Activated T-helper 17 cell treated with anti-CD3 and anti-CD28 coated beads, Interleukin-2, amount 50 U/mL, for 72 hours (primary cell): ENCODE data around the gene DIP2C. TPM values are rescaled to one million over a fixed set of nuclear protein-coding genes. Genes with fewer than 3 reads are reported as not detected.
A peak's percentile ranks its signal among the peaks of the same experiment; 100 is the strongest.
"Not testable (repeated sequence)": the region's sequence is repeated elsewhere in the genome, so short reads cannot be mapped to it uniquely, and the experiment has no call there.

ENCODE experiments used
- ATAC-seq: fragments of 150-1000 bp; cut with Tn5 transposase; replicated peaks from 2 replicates; pipeline ENCODE4 v1.10.0; 2021; ENCODE audit warnings: mild to moderate bottlenecking, moderate library complexity
- H3K27ac Mint-ChIP-seq: one replicate; pipeline ENCODE4 v1.8.0; 2022; ENCODE audit warnings: mixed read lengths
- H3K27me3 Mint-ChIP-seq: one replicate; pipeline ENCODE4 v1.8.0; 2022; ENCODE audit warnings: mixed read lengths
- H3K36me3 Mint-ChIP-seq: one replicate; pipeline ENCODE4 v1.8.0; 2022; ENCODE audit warnings: low read depth, mild to moderate bottlenecking, mixed read lengths
- H3K4me1 Mint-ChIP-seq: one replicate; pipeline ENCODE4 v1.8.0; 2022; ENCODE audit warnings: mixed read lengths
- H3K4me3 Mint-ChIP-seq: one replicate; pipeline ENCODE4 v1.8.0; 2022; ENCODE audit warnings: mild to moderate bottlenecking, mixed read lengths
- H3K9me3 Mint-ChIP-seq: one replicate; pipeline ENCODE4 v1.8.0; 2022; ENCODE audit warnings: mixed read lengths
- total RNA-seq, 2 donors: library from RNA; stranded (reverse); gene quantifications; one replicate each; pipeline ENCODE4 v1.2.3, GENCODE V29; 2022

DIP2C gene
- total RNA-seq, 2 donors from 2014 or later, result 1.1 to 1.9 TPM

- no peaks in the 10 kb centered on the region for H3K9me3 Mint-ChIP-seq
Measured at GRCh38 chr10:662686-663465, 26.6 kb downstream of the DIP2C start.

GRCh38 chr10:662223-662605 lies 27.3 kb downstream of the DIP2C start:
- peaks cover 3% of the 10 kb centered on the region for H3K4me1 Mint-ChIP-seq
- no peak overlapping the region for H3K27ac Mint-ChIP-seq
- no peaks in the 10 kb centered on the region for H3K9me3 Mint-ChIP-seq
- no peak overlapping the region for H3K4me3 Mint-ChIP-seq
- no peak for ATAC-seq
- H3K36me3 Mint-ChIP-seq, result no peaks in the 10 kb centered on the region
- H3K27me3 Mint-ChIP-seq, result peaks cover 21% of the 10 kb centered on the region

More at GRCh38 chr10:662686-663465, 26.6 kb downstream of the DIP2C start:
- no peaks in the 10 kb centered on the region for H3K36me3 Mint-ChIP-seq
- peaks cover 3% of the 10 kb centered on the region for H3K4me1 Mint-ChIP-seq
- peaks cover 21% of the 10 kb centered on the region for H3K27me3 Mint-ChIP-seq
- H3K27ac Mint-ChIP-seq, result no peak overlapping the region
- no peak overlapping the region for H3K4me3 Mint-ChIP-seq
- ATAC-seq, result no peak

GRCh38 chr10:661597-662222 lies 27.8 kb downstream of the DIP2C start:
- no peak for ATAC-seq
- no peaks in the 10 kb centered on the region for H3K36me3 Mint-ChIP-seq
- H3K4me1 Mint-ChIP-seq, result peaks cover 3% of the 10 kb centered on the region
- peaks cover 21% of the 10 kb centered on the region for H3K27me3 Mint-ChIP-seq
- no peaks in the 10 kb centered on the region for H3K9me3 Mint-ChIP-seq
- H3K27ac Mint-ChIP-seq, result no peak overlapping the region
- no peak overlapping the region for H3K4me3 Mint-ChIP-seq

GRCh38 chr10:660970-661596 lies 28.4 kb downstream of the DIP2C start:
- H3K27ac Mint-ChIP-seq, result no peak overlapping the region
- ATAC-seq, result no peak

GRCh38 chr10:660413-660969 lies 29.0 kb downstream of the DIP2C start:
- Mint-ChIP-seq H3K27me3 (peaks cover 21% of the 10 kb centered on the region), H3K4me3 (no peak overlapping the region), H3K27ac (no peak overlapping the region), H3K36me3 (no peaks in the 10 kb centered on the region), H3K4me1 (peaks cover 3% of the 10 kb centered on the region), H3K9me3 (no peaks in the 10 kb centered on the region)
- ATAC-seq, result no peak

More at GRCh38 chr10:660970-661596, 28.4 kb downstream of the DIP2C start:
- peaks cover 3% of the 10 kb centered on the region for H3K4me1 Mint-ChIP-seq
- no peak overlapping the region for H3K4me3 Mint-ChIP-seq
- H3K36me3 Mint-ChIP-seq, result no peaks in the 10 kb centered on the region
- H3K27me3 Mint-ChIP-seq, result peaks cover 21% of the 10 kb centered on the region
- H3K9me3 Mint-ChIP-seq, result no peaks in the 10 kb centered on the region

GRCh38 chr10:659688-660141 lies 29.8 kb downstream of the DIP2C start:
- no peaks in the 10 kb centered on the region for H3K9me3 Mint-ChIP-seq
- peaks cover 3% of the 10 kb centered on the region for H3K4me1 Mint-ChIP-seq
- peaks cover 21% of the 10 kb centered on the region for H3K27me3 Mint-ChIP-seq
- H3K4me3 Mint-ChIP-seq, result no peak overlapping the region
- no peak overlapping the region for H3K27ac Mint-ChIP-seq
- H3K36me3 Mint-ChIP-seq, result no peaks in the 10 kb centered on the region
- peak; percentile 24 for ATAC-seq

- not testable (repeated sequence) for ATAC-seq, H3K27ac Mint-ChIP-seq, H3K36me3 Mint-ChIP-seq, H3K4me1 Mint-ChIP-seq, H3K4me3 Mint-ChIP-seq, H3K9me3 Mint-ChIP-seq
- peaks cover 18% of the 10 kb centered on the region for H3K27me3 Mint-ChIP-seq
Measured at GRCh38 chr10:657816-658350, 31.6 kb downstream of the DIP2C start.

- ATAC-seq, result no peak
- H3K4me3 Mint-ChIP-seq, result no peak overlapping the region
- peaks cover 3% of the 10 kb centered on the region for H3K4me1 Mint-ChIP-seq
- H3K27ac Mint-ChIP-seq, result no peak overlapping the region
- peaks cover 14% of the 10 kb centered on the region for H3K27me3 Mint-ChIP-seq
- no peaks in the 10 kb centered on the region for H3K9me3 Mint-ChIP-seq
- no peaks in the 10 kb centered on the region for H3K36me3 Mint-ChIP-seq
Measured at GRCh38 chr10:656883-657282, 32.6 kb downstream of the DIP2C start.

- Mint-ChIP-seq H3K36me3 (no peaks in the 10 kb centered on the region), H3K9me3 (no peaks in the 10 kb centered on the region), H3K4me1 (peaks cover 3% of the 10 kb centered on the region), H3K27me3 (peaks cover 12% of the 10 kb centered on the region), H3K4me3 (no peak overlapping the region), H3K27ac (no peak overlapping the region)
- no peak for ATAC-seq
Measured at GRCh38 chr10:655184-655583, 34.3 kb downstream of the DIP2C start.

- no peak overlapping the region for H3K27ac Mint-ChIP-seq
- ATAC-seq, result no peak
- no peaks in the 10 kb centered on the region for H3K36me3 Mint-ChIP-seq
- peaks cover 12% of the 10 kb centered on the region for H3K27me3 Mint-ChIP-seq
- H3K9me3 Mint-ChIP-seq, result no peaks in the 10 kb centered on the region
- no peak overlapping the region for H3K4me3 Mint-ChIP-seq
- H3K4me1 Mint-ChIP-seq, result peaks cover 3% of the 10 kb centered on the region
Measured at GRCh38 chr10:654647-654996, 34.8 kb downstream of the DIP2C start.

GRCh38 chr10:653991-654646 lies 35.3 kb downstream of the DIP2C start:
- ATAC-seq, result no peak

GRCh38 chr10:652832-653459 lies 36.5 kb downstream of the DIP2C start:
- not testable (repeated sequence) for H3K36me3 Mint-ChIP-seq, H3K4me3 Mint-ChIP-seq, H3K27me3 Mint-ChIP-seq, ATAC-seq, H3K27ac Mint-ChIP-seq, H3K4me1 Mint-ChIP-seq, H3K9me3 Mint-ChIP-seq

More at GRCh38 chr10:653991-654646, 35.3 kb downstream of the DIP2C start:
- no peak overlapping the region for H3K27ac Mint-ChIP-seq
- no peaks in the 10 kb centered on the region for H3K9me3 Mint-ChIP-seq
- no peaks in the 10 kb centered on the region for H3K36me3 Mint-ChIP-seq
- peaks cover 9% of the 10 kb centered on the region for H3K27me3 Mint-ChIP-seq
- peaks cover 3% of the 10 kb centered on the region for H3K4me1 Mint-ChIP-seq
- no peak overlapping the region for H3K4me3 Mint-ChIP-seq

GRCh38 chr10:652233-652632 lies 37.2 kb downstream of the DIP2C start:
- Mint-ChIP-seq H3K4me1 (no peaks in the 10 kb centered on the region), H3K9me3 (no peaks in the 10 kb centered on the region), H3K27me3 (peaks cover 4% of the 10 kb centered on the region), H3K4me3 (no peak overlapping the region), H3K36me3 (no peaks in the 10 kb centered on the region), H3K27ac (no peak overlapping the region)
- no peak for ATAC-seq

- no peak overlapping the region for H3K27ac Mint-ChIP-seq
- no peak overlapping the region for H3K4me3 Mint-ChIP-seq
- ATAC-seq, result no peak
- no peaks in the 10 kb centered on the region for H3K36me3 Mint-ChIP-seq
- peaks cover 4% of the 10 kb centered on the region for H3K27me3 Mint-ChIP-seq
- H3K4me1 Mint-ChIP-seq, result no peaks in the 10 kb centered on the region
- no peaks in the 10 kb centered on the region for H3K9me3 Mint-ChIP-seq
Measured at GRCh38 chr10:651692-652091, 37.8 kb downstream of the DIP2C start.
